H1 (cell line): ENCODE measurements around the gene PXK. TPM values are rescaled to one million over a fixed set of nuclear protein-coding genes. Genes with fewer than 3 reads are reported as not detected.

Experiments used
- CTCF ChIA-PET: fragments of 300-600 bp; sonication (Branson Sonifier 250); formaldehyde crosslinking; loops from one replicate; lab custom pipeline; 2021; ENCODE audit not compliant: partially characterized antibody; lab: Charles Lee
- POLR2A ChIA-PET: fragments of 300-600 bp; sonication (Branson Sonifier 250); formaldehyde crosslinking; loops from one replicate; lab custom pipeline; 2021; ENCODE audit warnings: inconsistent platforms; ENCODE audit not compliant: partially characterized antibody; lab: Charles Lee
- DNase-seq, 2 experiments: peaks; one replicate each; pipeline versions ENCODE4 v3.0.0 to v3.0.0-alpha.2; 2010 to 2022; ENCODE audit warnings: low spot score in 2 of 2, low read depth in 1 of 2, mixed read lengths in 1 of 2
- FAIRE-seq: peaks from 2 replicates; lab custom pipeline; 2011; peaks lifted over from hg19 to GRCh38; lab: Jason Lieb, UNC
- H2AFZ ChIP-seq: 2 replicates; pipeline ENCODE4 v1.8.1; 2012; ENCODE audit warnings: low read length, inconsistent platforms
- H2AK5ac ChIP-seq: 2 replicates; pipeline ENCODE4 v1.6.1; 2013; ENCODE audit warnings: low read depth, low read length
- H2BK120ac ChIP-seq: replicated peaks from 2 replicates; pipeline ENCODE3; 2013; ENCODE audit warnings: low read depth, low read length, inconsistent platforms
- H2BK12ac ChIP-seq: 2 replicates; pipeline ENCODE4 v1.6.1; 2013; ENCODE audit warnings: low read depth, low read length
- H2BK15ac ChIP-seq: 2 replicates; pipeline ENCODE4 v1.6.1; 2013; ENCODE audit warnings: low read length
- H2BK20ac ChIP-seq: 2 replicates; pipeline ENCODE4 v1.6.1; 2013; ENCODE audit warnings: low read length
- H2BK5ac ChIP-seq: 2 replicates; pipeline ENCODE4 v1.6.1; 2013; ENCODE audit warnings: low read depth, low read length
- H3K14ac ChIP-seq: 2 replicates; pipeline ENCODE4 v1.6.1; 2013; ENCODE audit warnings: inconsistent platforms; ENCODE audit not compliant: insufficient read length
- H3K18ac ChIP-seq: 2 replicates; pipeline ENCODE4 v1.6.1; 2013; ENCODE audit warnings: low read length; ENCODE audit errors: extremely low read depth
- H3K23ac ChIP-seq: 2 replicates; pipeline ENCODE4 v1.6.1; 2013; ENCODE audit warnings: inconsistent platforms; ENCODE audit not compliant: insufficient read length
- H3K23me2 ChIP-seq: 2 replicates; pipeline ENCODE4 v1.6.1; 2013; ENCODE audit warnings: low read depth, low read length
- H3K27ac ChIP-seq: 2 replicates; pipeline ENCODE4 v1.6.1; 2011; ENCODE audit warnings: low read depth, low read length, inconsistent platforms
- H3K27me3 ChIP-seq, 4 experiments: replicated peaks in 1 of 4; 1 replicate in 1 of 4; 2 replicates in 3 of 4; pipeline versions ENCODE4 v1.6.1 to v1.8.1; 2011 to 2013; ENCODE audit warnings: low read length in 3 of 4, mild to moderate bottlenecking in 3 of 4, inconsistent platforms in 2 of 4, mixed read lengths in 2 of 4, moderate library complexity in 1 of 4; ENCODE audit not compliant: control insufficient read depth in 3 of 4, insufficient read depth in 3 of 4; ENCODE audit errors: extremely low read depth in 1 of 4
- H3K36me3 ChIP-seq, 4 experiments: 2 replicates each; pipeline versions ENCODE4 v1.6.1 to v1.8.1; 2011 to 2013; ENCODE audit warnings: mild to moderate bottlenecking in 4 of 4, low read length in 3 of 4, moderate library complexity in 2 of 4, control low read depth in 1 of 4, inconsistent platforms in 1 of 4; ENCODE audit not compliant: insufficient read depth in 4 of 4, control insufficient read depth in 2 of 4
- H3K4ac ChIP-seq: replicated peaks from 2 replicates; pipeline ENCODE3; 2013; ENCODE audit warnings: low read length, low read depth, mixed read lengths, inconsistent platforms; ENCODE audit not compliant: insufficient read length
- H3K4me1 ChIP-seq, 4 experiments: replicated peaks in 1 of 4; 1 replicate in 1 of 4; 2 replicates in 3 of 4; pipeline versions ENCODE4 v1.6.1 to v1.8.1; 2011 to 2013; ENCODE audit warnings: low read length in 3 of 4, inconsistent platforms in 2 of 4, mixed read lengths in 1 of 4; ENCODE audit not compliant: insufficient read depth in 4 of 4, control insufficient read depth in 3 of 4
- H3K4me2 ChIP-seq, 2 experiments: 2 replicates each; pipeline versions ENCODE4 v1.6.1 to v1.8.1; 2011 to 2013; ENCODE audit warnings: low read depth in 2 of 2, low read length in 2 of 2, control low read depth in 1 of 2, inconsistent platforms in 1 of 2, mild to moderate bottlenecking in 1 of 2; ENCODE audit not compliant: insufficient read depth in 1 of 2
- H3K4me3 ChIP-seq, 4 experiments: fragments of 200-600, 300-600 bp in 1 of 4; sonication (generic), shearing (Covaris generic), sonication (Bioruptor Twin) in 1 of 4; 2 replicates each; pipeline versions ENCODE4 v1.5.1 to v1.8.1; 2011 to 2016; ENCODE audit warnings: low read length in 4 of 4, low read depth in 3 of 4, control low read depth in 2 of 4, inconsistent platforms in 2 of 4, mild to moderate bottlenecking in 2 of 4, mixed read lengths in 1 of 4, moderate library complexity in 1 of 4; ENCODE audit not compliant: insufficient read depth in 2 of 4; ENCODE audit errors: extremely low read depth in 1 of 4
- H3K56ac ChIP-seq: replicated peaks from 2 replicates; pipeline ENCODE3; 2013; ENCODE audit warnings: low read depth, mild to moderate bottlenecking, mixed read lengths, low read length, inconsistent platforms; ENCODE audit not compliant: insufficient read length
- H3K79me1 ChIP-seq: 2 replicates; pipeline ENCODE4 v1.6.1; 2013; ENCODE audit warnings: low read depth, low read length, control low read depth
- H3K79me2 ChIP-seq, 2 experiments: 2 replicates each; pipeline versions ENCODE4 v1.6.1 to v1.8.1; 2012 to 2013; ENCODE audit warnings: low read length in 2 of 2, mild to moderate bottlenecking in 2 of 2, inconsistent platforms in 1 of 2; ENCODE audit not compliant: insufficient read depth in 2 of 2, control insufficient read depth in 1 of 2
- H3K9ac ChIP-seq, 4 experiments: replicated peaks in 1 of 4; 1 replicate in 1 of 4; 2 replicates in 3 of 4; pipeline versions ENCODE4 v1.6.1 to v1.8.1; 2011 to 2013; ENCODE audit warnings: low read depth in 3 of 4, low read length in 3 of 4, control low read depth in 2 of 4, mild to moderate bottlenecking in 2 of 4, moderate library complexity in 2 of 4, inconsistent platforms in 1 of 4; ENCODE audit errors: extremely low read depth in 1 of 4
- H3K9me3 ChIP-seq, 2 experiments: 2 replicates each; pipeline versions ENCODE4 v1.6.1 to v1.8.1; 2012 to 2013; ENCODE audit warnings: mild to moderate bottlenecking in 2 of 2, moderate library complexity in 2 of 2, control low read depth in 1 of 2, inconsistent platforms in 1 of 2, low read depth in 1 of 2, low read length in 1 of 2, mixed read lengths in 1 of 2; ENCODE audit not compliant: insufficient read depth in 2 of 2
- H4K20me1 ChIP-seq, 2 experiments: replicated peaks in 1 of 2; 2 replicates each; pipeline versions ENCODE3 to v1.8.1; 2011 to 2013; ENCODE audit warnings: inconsistent platforms in 2 of 2, low read length in 2 of 2, mild to moderate bottlenecking in 1 of 2; ENCODE audit not compliant: insufficient read depth in 2 of 2, control insufficient read depth in 1 of 2
- H4K5ac ChIP-seq: 2 replicates; pipeline ENCODE4 v1.6.1; 2013; ENCODE audit warnings: low read length, low read depth, mixed read lengths, inconsistent platforms; ENCODE audit not compliant: insufficient read length
- H4K8ac ChIP-seq: 2 replicates; pipeline ENCODE4 v1.8.0; 2013; ENCODE audit warnings: mild to moderate bottlenecking, moderate library complexity, low read length, inconsistent platforms; ENCODE audit not compliant: insufficient read depth; ENCODE audit errors: extremely low read depth
- H4K91ac ChIP-seq: replicated peaks from 2 replicates; pipeline ENCODE3; 2013; ENCODE audit warnings: low read length, mixed read lengths, inconsistent platforms; ENCODE audit not compliant: insufficient read length
- CBX8 ChIP-seq: fragments of 300-800, 300-1000 bp; sonication (generic); IDR thresholded peaks from 2 replicates; pipeline ENCODE4 v1.7.1; 2016; ENCODE audit warnings: low read depth, low read length, borderline replicate concordance
- CTCF ChIP-seq, 3 experiments: IDR thresholded peaks; 1 replicate in 2 of 3; 2 replicates in 1 of 3; pipeline versions ENCODE4 v1.5.1 to v1.6.1; 2011; ENCODE audit warnings: low read length in 3 of 3, mild to moderate bottlenecking in 3 of 3, inconsistent platforms in 2 of 3, low read depth in 1 of 3, moderate library complexity in 1 of 3; ENCODE audit not compliant: insufficient read depth in 1 of 3; ENCODE audit errors: control extremely low read depth in 1 of 3
- RAD21 ChIP-seq, 2 experiments: IDR thresholded peaks in 1 of 2; conservative IDR thresholded peaks in 1 of 2; 2 replicates each; pipeline ENCODE4 v1.6.1; 2011; ENCODE audit warnings: low read depth in 2 of 2, low read length in 2 of 2, improper control_type of control experiment in 1 of 2, inconsistent platforms in 1 of 2, mild to moderate bottlenecking in 1 of 2, moderate library complexity in 1 of 2
- WGBS, 2 experiments: shearing (Covaris generic) in 1 of 2; methylation state at CpG; one replicate each; pipeline versions ENCODE4 v1.1.6 to v1.1.7; 2013 to 2015; ENCODE audit warnings: low lambda C conversion rate in 2 of 2, mixed read lengths in 2 of 2, inconsistent platforms in 1 of 2, low coverage in 1 of 2, missing lambda C conversion rate in 1 of 2; ENCODE audit not compliant: insufficient replicate concordance in 2 of 2, insufficient coverage in 1 of 2, insufficient read length in 1 of 2; ENCODE audit errors: extremely low coverage in 1 of 2, missing lambda C conversion rate in 1 of 2; 5-methylcytosine and 5-hydroxymethylcytosine counted together
- polyA plus RNA-seq, 7 experiments: library from polyadenylated mRNA; depleted of rRNA in 3 of 7; stranded (reverse) in 5 of 7; unstranded in 2 of 7; fragments of >200 nt in 5 of 7; fragments of 200-250 nt in 2 of 7; gene quantifications; 1 replicate in 5 of 7; 2 replicates in 1 of 7; 4 replicates in 1 of 7; pipeline versions ENCODE4 v1.2.1 to v1.2.3, GENCODE V29; 2011 to 2013; ENCODE audit warnings: missing spikeins in 2 of 7, mixed read lengths in 2 of 7
- total RNA-seq: library from RNA; stranded (reverse); fragmentation: NEBNext Ultra II Directional; extraction: Animal tissue kit (Norgen Biotek cat#: 25700); gene quantifications from 2 replicates; pipeline ENCODE4 v1.2.1, GENCODE V29; 2021

Gene PXK
- total and polyA plus RNA-seq, 2 of the 8 experiments (the other 6 are each of a cell fraction or from before 2014, with no cell fraction given) = 3.5 to 7.1 TPM

GRCh38 chr3:58299839-58300516, 32.7 kb upstream of the PXK start:
- peaks cover 0 to 3% (median 0%) of the 10 kb centered on the region in 4 experiments; a peak in 1 of 7 replicates for H3K4me1 ChIP-seq
- H3K14ac ChIP-seq = no peak overlapping the region
- H3K27ac ChIP-seq = no peak overlapping the region
- H2AK5ac ChIP-seq = no peak overlapping the region
- H2BK120ac ChIP-seq = no peak overlapping the region
- H3K4me3 ChIP-seq = no peak overlapping the region
- H3K4me2 ChIP-seq = peak overlapping the region in 1 of 2 experiments; percentile 6; a peak in 1 of 4 replicates
- no peak for TF ChIP-seq CBX8
- peak; percentile 68 to 76 for TF ChIP-seq RAD21 (IDR thresholded peaks at IDR 0.05 in 1 of 2, conservative IDR thresholded peaks at IDR 0.05 in 1 of 2; ENCODE audit: low read depth in 2 of 2, low read length in 2 of 2)
- peak in 2 of 3 experiments; percentile 42 to 44; a peak in 2 of 4 replicates for TF ChIP-seq CTCF (IDR thresholded peaks at IDR 0.05; ENCODE audit: control extremely low read depth in 1 of 3, insufficient read depth in 1 of 3, low read depth in 1 of 3, low read length in 3 of 3)
- DNase-seq (peak in 1 of 2 experiments; percentile 53), FAIRE-seq (no peak)
- H4K8ac ChIP-seq = no peak overlapping the region
- H3K9me3 ChIP-seq = no peaks in the 10 kb centered on the region
- no peak overlapping the region for H3K23ac ChIP-seq
- WGBS, 2 experiments = 32% methylated on average over 8 of the region's 8 CpGs; no CpG with 5 or more reads in 1 of the 2 experiments
- no peak overlapping the region for H4K91ac ChIP-seq
- H3K79me2 ChIP-seq = no peaks in the 10 kb centered on the region
- no peak overlapping the region for H2AFZ ChIP-seq
- POLR2A ChIA-PET = interaction anchor here (0.8 to 1.4 kb wide), 3 partner anchors 61 to 112 kb away, joined by 4 to 5 read pairs (median 4); no protein-coding TSS in a partner anchor
- H4K20me1 ChIP-seq = no peaks in the 10 kb centered on the region
- no peak overlapping the region for H2BK5ac ChIP-seq
- H2BK15ac ChIP-seq = no peak overlapping the region
- H3K79me1 ChIP-seq = no peaks in the 10 kb centered on the region
- H2BK20ac ChIP-seq = no peak overlapping the region
- no peaks in the 10 kb centered on the region for H3K23me2 ChIP-seq
- CTCF ChIA-PET = interaction anchor here (0.5 to 14.4 kb wide), 30 partner anchors 7 to 1000 kb away, joined by 3 to 177 read pairs (median 4); partner anchors contain the start of genes ABHD6, DNASE1L3, HTD2 and RPP14
- H3K18ac ChIP-seq = no peak overlapping the region
- H4K5ac ChIP-seq = no peak overlapping the region
- H2BK12ac ChIP-seq = no peak overlapping the region
- no peaks in the 10 kb centered on the region for H3K36me3 ChIP-seq
- H3K9ac ChIP-seq = no peak overlapping the region
- H3K4ac ChIP-seq = no peak overlapping the region
- no peak overlapping the region for H3K56ac ChIP-seq
- H3K27me3 ChIP-seq = no peaks in the 10 kb centered on the region; a peak in 1 of 7 replicates
